ENCODE results near the gene CD300LB. TPM values are rescaled to one million over a fixed set of nuclear protein-coding genes. Genes with fewer than 3 reads are reported as not detected.

The CD300LB gene
- total RNA-seq: not detected in 2 replicates

DNA sequence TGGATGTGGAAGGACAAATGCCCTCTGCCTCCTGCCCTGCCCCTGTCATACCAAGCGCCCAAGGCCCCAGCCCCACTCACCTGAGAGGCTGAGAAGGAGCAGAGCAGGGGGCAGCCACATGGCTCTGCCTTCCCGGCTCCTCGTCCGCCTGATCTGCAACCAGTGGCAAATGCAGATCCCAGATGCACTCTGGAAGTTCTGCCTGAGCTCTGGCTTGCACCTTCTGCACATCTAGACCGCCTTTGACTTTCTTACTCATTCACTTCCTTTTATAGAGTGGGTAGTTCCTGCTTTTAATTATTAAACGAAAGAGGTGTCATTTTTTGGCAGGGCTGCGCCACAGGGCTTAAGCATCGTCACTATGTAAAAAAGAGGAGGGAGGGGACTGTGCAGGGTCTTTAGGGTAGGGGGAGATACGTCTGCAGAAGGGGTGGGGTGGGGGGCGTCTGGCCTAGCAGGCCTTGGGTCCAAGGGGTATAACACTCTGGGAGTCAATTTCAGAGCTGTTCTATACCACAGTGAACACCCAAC is at the start of gene CD300LB:
Gene CD300LB (minus strand): TSS at position 245 of the 531 bp plus-strand sequence. CDS start 125 bp downstream, at position 120.

DNA sequence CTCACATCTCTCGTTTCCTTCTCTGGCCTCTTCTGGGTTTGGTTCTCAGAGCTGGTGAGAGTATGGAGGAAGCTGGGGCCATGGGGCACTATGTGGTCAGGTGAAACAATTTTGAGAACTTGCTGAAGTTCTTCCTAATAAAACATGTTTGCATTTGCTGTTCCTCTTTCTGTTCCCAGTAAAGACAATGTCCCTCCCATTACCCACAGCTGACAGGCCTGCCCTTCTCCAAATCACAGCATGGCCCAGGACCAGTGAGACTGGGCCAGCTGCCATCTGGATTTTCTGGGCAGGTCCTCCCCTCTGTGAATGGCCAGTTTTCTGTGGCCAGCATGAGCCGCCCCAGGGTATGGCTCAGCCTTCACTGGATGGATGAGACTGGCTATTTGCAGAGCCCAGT is 36.1 kb upstream of the CD300LB start, which contains the start of gene CD300H:
Gene CD300H (minus strand): TSS at position 113 of the 400 bp plus-strand sequence.

DNA sequence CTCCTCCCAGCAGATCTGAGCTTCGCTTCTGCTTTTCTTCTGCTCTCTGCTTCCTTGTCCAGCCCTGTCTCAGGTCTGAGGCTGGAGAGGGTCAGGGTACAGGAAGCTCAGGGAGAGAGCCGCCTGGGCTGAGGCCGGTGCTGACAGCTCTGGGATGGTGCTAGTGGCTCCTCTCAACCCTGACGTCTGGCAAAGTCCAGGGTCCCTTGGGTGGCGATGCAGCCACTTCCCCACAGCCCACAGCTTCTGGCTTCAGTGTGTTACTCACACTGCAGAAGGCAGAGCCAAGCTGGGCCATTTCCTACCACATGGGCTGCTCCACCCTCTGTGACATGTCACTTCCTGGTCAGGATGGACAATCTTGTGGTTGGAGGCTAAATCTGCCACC is 14.6 kb upstream of the CD300LB start, which contains the start of gene CD300C:
Gene CD300C (minus strand): TSS at position 273 of the 388 bp plus-strand sequence. CDS start 333 bp downstream, outside the sequence.

Other genes starting within 250 kb of the CD300LB start
- 0.44 and 1.2 TPM in 2 replicates for gene KIF19, start 205.2 kb downstream of the CD300LB start, total RNA-seq
- gene BTBD17, start 169.6 kb downstream of the CD300LB start, total RNA-seq: not detected in 2 replicates
- gene GPR142, start 164.0 kb downstream of the CD300LB start, total RNA-seq: not detected in 2 replicates
- gene GPRC5C, start 99.4 kb downstream of the CD300LB start, total RNA-seq: 24.6 and 24.9 TPM in 2 replicates
- gene CD300A, start 64.8 kb downstream of the CD300LB start, total RNA-seq: not detected in 2 replicates
- 0.13 TPM in 1 of 2 replicates, not detected in the other for gene CD300C, start 14.6 kb upstream of the CD300LB start, total RNA-seq
- gene CD300H, start 36.0 kb upstream of the CD300LB start, total RNA-seq: not detected in 2 replicates
- not detected in 2 replicates for gene CD300LD, start 60.8 kb upstream of the CD300LB start, total RNA-seq
- gene CD300E, start 92.3 kb upstream of the CD300LB start, total RNA-seq: not detected in 2 replicates
- not detected in 2 replicates for gene CD300LF, start 181.4 kb upstream of the CD300LB start, total RNA-seq
- 1.1 and 2.5 TPM in 2 replicates for gene RAB37, start 205.8 kb upstream of the CD300LB start, total RNA-seq
- gene NHERF1, start 217.2 kb upstream of the CD300LB start, total RNA-seq: 22.6 and 30.1 TPM in 2 replicates
- 36.7 and 41.0 TPM in 2 replicates for gene NAT9, start 244.9 kb upstream of the CD300LB start, total RNA-seq